HG03139 (cell line): ENCODE results near the gene PUS3.

Experiments
- ATAC-seq: cut with Tn5 transposase; IDR thresholded peaks from one replicate; pipeline ENCODE4 v1.9.1; 2021; ENCODE audit not compliant: unreplicated experiment

PUS3 gene, protein sequence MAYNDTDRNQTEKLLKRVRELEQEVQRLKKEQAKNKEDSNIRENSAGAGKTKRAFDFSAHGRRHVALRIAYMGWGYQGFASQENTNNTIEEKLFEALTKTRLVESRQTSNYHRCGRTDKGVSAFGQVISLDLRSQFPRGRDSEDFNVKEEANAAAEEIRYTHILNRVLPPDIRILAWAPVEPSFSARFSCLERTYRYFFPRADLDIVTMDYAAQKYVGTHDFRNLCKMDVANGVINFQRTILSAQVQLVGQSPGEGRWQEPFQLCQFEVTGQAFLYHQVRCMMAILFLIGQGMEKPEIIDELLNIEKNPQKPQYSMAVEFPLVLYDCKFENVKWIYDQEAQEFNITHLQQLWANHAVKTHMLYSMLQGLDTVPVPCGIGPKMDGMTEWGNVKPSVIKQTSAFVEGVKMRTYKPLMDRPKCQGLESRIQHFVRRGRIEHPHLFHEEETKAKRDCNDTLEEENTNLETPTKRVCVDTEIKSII

DNA sequence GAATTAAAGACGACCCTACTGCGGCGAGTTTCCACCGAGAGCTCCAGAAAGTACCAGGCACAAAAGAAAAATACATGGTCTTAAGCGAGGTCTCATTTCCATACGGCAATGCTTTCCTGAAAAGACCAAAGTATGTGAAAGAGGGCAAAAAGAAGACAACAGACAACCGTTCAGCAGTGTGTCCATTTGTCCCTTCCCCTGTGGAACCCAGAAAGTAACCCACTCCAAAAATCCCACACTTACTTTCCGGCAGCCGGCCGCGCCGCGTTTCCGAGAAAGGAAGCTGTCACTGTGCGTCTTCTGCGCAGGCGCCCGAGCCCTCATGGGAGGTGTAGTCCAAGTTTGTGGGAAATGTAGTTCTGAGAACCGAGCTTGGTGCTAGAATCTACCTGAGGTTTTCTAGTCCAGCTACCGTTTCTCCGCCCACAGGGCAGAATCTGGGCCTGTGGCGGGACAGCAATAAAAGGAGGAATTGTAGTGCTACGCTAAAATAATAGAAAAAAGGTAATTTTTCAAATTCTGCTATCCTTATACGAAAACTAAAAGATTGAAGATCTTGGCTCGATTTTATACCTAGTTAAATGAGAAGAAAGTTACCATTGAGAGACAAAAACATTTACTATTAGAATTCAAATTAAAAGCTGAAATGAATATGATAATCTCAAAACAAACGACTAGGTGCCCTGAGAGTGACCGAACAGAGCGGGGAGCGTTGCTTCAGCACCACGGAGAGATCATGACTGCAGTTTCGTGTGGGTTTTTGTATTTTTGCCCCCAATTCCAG is at the start of gene PUS3:
PUS3 (minus strand) TSS at position 280 of the 784 bp plus-strand sequence. CDS start 6,922 bp downstream, outside the sequence.
- peak; percentile 96 for ATAC-seq

DNA sequence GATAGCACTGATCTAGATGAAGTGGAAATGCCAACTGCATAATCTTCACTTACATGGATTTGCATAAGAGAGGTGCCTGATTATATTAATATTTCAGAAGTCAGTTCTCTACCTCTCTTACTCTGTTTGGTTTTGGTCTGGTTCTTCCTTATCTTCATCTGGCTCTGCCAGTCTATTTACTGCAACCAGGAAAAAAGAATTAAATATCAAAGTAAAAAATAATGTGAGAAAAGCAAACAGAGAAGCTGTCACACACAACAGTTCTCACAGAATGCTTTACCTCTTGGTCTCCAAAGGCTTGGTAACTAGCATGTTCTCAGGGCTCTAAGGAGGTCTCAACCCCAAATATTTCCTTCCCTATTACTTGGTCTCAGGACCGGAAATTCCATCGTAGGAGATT is 49.6 kb upstream of the PUS3 start:
- ATAC-seq = no peak

DNA sequence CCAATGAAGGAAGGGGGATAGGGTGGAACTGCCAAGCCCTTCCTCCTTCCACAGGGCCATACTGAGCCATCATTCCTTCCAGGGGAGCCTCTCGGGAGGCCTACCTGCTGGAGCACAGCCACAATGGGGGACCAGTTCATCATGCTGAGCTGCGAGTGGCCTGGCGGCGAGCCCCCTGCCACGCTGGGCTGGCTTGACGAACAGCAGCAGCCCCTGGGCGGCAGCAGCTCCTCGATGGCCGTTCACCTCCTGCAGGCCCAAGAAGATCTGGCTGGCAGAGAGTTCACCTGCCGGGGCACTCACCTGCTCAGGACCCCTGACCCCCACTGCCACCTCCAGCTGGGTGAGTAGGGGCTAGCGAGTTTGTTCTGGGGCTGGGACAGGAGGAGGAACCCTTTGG is 48.7 kb upstream of the PUS3 start:
- no peak for ATAC-seq

DNA sequence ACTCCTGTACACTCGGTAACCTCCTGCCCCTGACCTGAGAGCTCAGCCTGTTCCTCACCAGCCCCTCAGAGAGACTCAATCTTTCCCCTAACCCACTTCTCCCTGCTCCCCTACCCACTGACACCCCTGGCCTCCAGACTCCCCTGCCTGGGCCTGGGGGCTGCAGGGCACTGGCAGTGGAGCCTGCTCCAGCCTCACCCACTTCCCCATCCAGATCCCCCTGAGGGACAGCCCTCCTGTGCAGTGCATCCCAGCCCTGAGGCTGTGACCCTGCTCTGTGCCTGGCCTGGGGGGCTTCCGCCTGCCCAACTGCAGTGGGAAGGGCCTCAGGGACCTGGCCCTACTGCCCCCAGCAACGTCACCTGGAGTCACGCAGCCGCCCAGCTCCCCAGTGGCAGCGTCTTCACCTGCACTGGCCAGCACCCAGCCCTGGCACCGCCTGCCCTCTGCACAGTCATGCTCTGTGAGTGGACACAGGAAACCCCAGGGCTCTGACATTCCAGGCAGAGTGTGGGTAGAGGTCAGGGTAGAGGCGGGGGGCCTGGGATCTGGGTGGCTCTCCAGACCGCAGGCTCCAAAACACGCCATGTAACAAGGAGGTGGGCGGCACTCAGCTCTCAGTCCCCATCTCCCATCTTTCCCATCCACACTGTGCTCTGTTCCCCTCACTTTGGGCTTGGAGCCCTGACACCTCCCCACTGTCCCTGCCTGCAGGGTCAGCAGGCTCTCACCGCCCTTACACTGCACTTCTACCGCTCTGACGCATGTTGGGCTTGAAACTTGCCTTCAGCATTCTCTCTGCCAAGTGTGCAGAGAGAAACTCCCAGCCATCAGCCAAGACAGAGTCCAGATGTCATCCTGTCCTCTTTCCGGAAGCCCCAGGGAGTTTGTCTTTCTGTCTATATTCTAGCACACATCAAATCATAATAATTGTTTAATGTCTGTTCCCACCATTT is 48.0 kb upstream of the PUS3 start:
- no peak for ATAC-seq

DNA sequence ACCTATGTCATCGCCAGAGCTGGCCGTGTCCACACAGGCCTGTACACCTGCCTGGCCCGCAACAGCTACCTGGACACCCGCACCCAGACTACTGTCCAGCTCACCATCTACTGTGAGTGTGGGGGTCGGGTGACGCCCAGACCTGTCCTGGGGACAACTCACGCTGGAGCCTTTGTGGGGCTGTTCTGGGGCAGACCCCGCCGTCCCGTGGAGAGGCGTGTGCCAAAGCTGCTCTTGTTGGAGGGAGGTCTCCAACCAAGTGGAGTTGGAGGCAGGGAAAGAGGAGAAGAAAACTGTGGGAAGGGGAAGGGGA is 47.1 kb upstream of the PUS3 start:
- no peak for ATAC-seq

DNA sequence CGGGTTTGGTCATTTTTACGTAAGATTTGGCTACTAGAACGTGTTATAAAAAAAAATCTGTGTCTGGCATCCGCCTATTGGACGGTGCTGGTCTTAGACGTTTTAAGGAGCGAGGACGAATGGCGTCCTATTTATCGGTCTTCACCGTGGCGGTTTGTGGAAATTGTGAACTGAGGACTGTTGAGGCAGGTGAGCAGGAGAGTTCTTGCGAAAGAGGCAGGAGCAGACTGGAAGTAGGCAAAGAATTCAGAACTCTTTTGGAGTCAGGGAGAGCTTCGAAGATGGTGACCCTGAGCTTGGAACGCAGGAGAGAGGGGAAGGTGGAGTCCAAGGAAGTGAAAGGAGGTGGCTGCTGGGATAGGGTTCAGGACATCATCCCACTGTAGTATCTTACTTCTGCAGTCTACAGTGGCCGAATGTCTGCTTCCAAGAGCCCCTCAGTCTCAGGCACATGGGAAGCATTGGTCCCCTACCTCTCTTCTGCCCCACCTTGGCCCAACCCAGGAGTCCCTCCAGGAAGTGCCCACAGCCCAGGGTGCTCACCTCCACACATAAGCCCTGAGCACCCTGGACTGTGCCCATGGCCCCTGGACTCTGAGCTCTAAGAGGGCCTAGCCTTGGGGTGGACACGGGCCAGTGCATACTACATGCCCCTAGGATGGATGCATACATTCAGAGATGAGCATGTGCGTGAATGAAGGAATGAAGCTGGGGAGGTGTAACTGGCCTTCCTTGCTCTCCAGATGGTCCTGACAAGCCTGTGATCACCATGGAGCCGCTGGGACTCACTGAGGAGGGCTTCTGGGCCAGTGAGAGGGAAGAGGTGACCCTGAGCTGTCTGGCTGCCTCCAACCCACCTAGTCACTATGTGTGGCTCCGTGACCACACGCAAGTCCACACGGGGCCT is 46.5 kb upstream of the PUS3 start:
- ATAC-seq = no peak

DNA sequence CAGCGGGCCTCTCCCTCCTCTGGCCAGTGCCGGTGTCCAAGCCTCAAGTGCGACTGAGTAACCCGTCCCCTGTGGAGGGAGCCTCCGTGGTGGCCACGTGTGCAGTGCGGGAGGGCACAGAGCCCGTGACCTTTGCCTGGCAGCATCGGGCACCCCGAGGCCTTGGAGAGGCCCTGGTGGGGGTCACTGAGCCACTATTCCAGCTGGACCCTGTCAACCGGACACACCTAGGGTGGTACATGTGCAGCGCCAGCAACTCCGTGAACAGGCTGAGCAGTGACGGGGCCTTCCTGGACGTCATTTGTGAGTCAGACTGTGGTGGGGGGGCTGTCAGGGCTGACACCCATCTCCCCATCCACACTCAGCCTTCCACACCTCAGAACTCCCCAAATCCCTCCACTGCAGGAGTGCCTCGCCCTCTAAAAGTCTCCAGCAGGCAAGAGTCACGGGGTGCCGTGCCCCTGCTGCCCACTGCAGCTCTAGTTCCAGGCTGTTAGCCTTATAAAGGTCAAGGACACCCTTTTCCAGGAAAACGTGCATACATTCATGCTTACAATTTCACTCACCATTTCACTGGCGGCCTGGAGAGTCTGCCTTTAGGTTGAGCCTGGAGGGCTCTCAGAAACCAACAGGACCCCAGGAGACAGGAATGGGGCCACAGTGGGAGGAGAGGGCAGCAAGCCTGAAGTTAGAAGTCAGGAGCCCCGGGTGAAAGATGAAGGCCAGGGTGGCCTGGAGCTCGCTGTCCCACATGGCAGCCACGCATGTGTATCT is 45.5 kb upstream of the PUS3 start:
- ATAC-seq = no peak

DNA sequence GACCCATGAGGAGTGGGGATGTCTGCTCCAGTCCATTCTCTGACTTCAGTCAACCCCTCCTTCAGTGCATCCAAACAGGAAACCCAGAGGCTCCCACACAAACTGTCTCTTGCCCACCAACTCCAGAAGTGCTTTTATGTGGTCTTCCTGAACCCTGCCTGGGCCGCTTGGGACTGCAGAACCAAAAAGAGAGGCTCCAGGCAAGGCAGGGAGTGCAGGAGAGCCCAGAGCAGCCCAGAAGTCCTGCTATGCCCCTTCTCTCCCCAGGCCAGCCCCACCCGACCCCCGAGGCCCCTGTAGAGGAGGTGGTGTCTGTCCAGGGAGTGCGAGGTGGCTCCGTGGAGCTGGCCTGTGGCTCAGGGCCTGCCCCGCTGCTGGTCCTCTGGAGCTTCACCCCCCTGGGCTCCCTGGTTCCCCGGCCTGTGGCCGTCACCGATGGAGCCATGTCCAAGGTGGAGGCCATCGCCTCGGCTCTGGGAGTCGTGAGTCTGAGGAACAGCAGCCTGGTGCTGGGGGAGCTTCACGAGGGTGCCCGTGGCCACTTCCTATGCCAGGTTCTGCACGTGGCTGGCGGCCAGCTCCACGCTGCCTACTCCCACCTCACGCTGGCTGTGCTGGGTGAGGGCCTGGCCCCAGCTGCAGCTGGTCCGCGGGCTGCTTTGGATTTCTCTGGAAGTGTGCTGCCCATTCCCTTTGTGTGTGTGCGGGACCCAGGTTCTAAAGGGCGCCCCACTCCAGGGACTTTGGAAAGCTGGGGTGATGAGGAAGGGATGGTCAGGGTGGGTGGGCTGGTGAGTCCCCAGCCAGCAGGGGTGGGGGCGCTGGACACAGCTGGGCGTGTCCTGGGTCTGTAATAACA is 44.6 kb upstream of the PUS3 start:
- no peak for ATAC-seq

DNA sequence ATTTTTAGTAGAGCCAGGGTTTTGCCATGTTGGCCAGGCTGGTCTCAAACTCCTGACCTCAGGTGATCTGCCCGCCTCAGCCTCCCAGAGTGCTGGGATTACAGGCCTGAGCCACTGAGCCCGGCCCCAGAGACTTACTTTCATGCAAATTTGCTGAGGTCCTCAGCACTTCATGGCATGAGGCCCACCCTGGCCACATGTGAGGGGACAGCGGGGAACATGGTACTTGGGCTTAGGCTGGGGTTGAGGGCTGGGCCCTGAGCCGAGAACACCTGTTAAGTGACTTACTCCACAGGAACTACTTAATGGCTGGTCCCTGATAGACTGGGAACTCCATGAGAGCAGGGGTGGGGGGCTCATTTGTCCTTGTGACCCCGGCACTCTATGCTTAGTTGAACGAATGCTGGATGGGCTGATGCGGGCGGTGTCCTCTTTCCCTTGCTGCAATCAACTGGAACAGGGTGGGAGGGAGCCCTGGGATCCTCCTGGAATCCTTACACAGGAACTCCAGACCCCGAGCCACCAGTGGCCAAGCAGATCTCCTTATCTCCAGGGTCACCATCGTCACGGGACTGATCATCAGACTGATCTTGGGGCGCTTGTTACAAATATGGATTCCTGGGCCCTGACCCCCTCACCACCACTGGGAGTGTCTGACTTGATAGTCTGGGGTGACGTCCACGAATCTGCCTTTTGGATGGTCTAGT is 43.9 kb upstream of the PUS3 start:
- ATAC-seq = no peak

DNA sequence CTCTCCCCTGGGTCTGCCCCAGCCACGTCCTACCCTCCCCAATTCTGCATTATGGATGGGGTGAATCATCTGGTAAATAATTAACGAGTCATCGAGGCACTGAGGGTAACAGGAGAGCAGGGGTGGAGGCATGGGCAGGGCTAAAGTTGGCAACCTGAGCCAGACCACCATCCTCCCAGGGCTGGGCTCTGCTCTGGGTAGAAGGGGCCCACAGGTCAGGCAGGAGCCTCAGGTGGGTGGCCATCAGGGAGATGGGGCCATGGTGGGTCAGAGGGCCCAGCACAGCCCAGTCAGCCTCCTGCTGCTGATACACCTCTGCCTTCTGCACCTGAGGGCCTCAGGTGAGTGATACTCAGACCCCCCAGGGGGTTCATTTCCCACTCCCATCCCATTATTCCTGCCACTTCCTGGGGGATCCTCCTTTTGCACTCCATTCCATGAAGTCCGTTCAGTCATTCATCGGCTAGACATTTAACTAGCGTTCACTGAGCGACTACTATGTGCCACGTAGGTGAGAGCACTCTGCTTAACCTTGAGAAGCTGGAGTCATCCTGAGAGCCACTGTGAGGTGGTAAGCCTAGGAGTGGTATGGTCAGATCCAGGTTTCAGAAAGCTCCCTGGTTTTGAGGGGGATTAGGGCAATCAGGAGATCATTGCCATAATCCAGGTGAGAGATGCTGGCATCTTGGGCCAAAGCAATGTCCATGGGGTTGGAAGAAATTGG is 43.0 kb upstream of the PUS3 start, which contains the start of gene VSIG10L2:
VSIG10L2 (plus strand) TSS at position 248 of the 724 bp plus-strand sequence; CDS start at position 260, 12 bp downstream.
- no peak for ATAC-seq

DNA sequence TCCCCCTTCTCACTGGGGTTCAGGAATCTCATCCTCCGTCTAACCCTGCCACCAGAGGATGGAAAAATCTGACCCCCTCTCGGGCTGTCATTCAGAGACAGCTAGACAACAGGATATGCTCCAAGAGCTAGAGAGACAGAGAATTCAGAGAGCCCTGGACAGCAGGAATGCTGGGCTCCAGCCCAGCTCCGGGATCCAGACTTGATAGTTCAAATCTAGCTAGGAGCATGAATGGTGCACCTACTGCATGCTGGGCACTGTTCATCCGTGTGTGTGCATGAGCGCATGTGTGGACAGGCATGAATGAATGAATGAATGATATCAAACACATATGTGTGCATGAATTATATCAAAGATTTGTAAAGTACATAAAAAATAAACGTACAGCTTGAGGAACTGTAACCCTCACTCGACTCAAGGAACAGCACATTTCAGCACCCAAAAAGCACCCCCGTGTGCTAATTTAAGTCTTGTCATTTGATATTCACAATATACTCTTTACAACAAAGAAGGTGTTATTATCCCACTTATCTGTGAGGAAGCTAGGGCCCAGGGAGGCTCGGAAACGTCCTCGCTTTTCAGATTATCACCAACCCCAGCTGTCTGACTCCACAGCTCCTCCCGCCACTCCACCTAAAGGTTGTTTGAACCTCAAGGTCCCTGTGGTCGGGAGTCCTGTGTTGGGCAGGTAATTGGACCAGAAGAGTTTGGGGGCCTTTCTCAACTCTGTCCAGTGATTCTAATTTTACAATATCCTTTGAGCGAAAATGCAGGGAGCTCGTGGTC is 42.2 kb upstream of the PUS3 start:
- no peak for ATAC-seq

DNA sequence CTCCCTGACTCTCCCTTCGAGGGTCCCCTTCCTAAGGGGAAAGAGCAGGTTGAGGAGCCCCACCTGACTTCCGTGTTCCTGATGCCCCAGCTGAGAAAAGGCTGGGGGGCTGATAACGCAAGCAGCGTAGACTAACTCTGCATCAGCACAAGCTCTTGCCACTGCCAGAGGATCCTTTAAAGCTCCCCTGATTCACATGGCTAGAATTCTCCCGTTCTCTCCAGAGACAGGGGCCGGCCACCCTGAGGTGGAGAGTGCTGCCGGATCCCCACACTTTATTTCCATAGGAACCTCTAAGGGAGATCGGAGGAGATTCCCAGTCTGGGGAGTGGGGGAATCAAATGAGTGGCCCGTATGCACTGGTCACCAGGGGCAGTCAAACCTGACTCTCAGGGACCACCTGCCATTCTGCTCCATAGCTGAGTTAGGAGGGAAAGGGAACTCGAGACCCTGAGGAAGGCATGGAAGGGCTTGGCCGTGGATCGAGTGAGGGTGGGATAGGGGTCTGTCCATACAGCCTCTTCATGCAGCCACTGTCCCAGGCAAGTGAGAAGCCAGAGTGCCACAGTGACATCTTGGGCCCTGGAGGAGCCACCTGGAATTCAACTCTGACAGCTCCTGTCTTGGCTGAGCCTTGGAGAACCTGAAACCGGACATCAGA is 41.5 kb upstream of the PUS3 start:
- no peak for ATAC-seq

DNA sequence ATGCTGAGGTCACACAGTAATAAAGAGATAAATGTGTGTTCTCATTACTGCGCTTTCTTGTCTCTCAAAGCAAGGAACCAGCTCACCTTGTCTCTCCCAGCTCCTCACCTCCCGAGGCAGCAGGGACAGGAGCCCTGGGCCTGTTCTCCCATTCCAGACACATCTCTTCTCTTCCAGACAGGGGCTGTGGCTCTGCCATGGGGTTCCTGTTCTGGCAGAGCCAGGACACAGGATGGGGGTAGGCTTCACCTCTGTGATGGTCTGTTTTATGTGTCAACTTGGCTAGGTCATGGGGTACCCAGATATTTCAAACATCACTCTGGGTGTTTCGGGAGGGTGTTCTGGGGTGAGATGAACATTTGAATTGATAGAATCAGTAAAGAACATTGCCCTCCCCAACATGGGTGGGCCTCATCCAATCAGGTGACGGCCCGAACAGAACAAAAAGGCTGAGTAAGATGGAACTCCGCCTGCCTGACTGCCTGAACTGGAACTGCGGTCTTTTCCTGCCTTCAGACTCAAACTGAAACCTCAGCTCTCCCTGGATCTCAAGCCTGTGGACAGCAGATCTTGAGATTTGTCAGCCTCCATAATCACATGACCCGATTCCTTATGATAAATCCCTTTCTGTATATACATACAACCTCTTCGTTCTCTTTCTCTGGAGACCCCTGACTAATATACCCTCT is 40.8 kb upstream of the PUS3 start:
- ATAC-seq = no peak

DNA sequence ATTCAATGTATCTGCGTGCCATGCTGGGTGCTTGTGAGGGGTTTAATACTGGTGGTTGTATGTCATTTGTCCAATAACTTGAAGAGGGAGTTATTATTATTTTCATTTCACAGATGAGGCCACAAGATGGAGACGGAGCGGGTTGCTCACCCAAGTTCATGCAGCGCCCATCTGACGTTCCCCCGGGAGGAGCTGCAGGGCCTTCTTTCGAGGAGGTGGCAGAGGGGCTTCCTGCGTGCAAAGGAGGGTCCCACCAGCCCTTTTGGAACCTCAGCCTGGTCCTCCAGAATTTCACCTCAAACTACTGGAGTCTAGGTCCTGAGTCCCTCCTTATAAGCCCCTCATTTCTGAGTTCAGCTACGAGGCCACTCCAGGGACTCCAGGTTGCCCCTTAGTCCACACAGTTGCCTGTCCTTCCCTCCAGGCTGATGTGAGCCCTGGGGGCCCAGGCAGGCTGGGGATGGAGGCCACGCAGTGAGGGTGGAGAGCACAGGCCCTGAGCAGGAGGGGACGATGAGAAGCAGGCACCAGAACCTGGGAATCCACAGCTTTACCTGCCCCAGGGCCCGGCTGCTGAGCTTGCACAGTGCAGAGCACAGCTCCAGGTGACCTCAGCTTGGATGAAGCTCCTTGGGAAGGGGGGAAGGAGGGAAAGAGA is 39.9 kb upstream of the PUS3 start:
- ATAC-seq = no peak
